Uterus (tissue), 2 donors: Measurements from ENCODE around the gene TMEM167A.

Experiments used
- CTCF ChIP-seq, 4 experiments: fragments of 200-600 bp in 2 of 4; fragments of 450-650 bp in 2 of 4; sonication (generic) in 2 of 4; IDR thresholded peaks; one replicate each; pipeline ENCODE4 v1.5.1; 2016 to 2019; ENCODE audit warnings: antibody characterized with exemption in 4 of 4, mild to moderate bottlenecking in 2 of 4, moderate library complexity in 1 of 4
- POLR2A ChIP-seq, 2 donors: fragments of 450-650 bp; IDR thresholded peaks; one replicate each; pipeline ENCODE4 v1.6.1; 2016; ENCODE audit warnings: antibody characterized with exemption in 2 of 2, mild to moderate bottlenecking in 1 of 2, moderate library complexity in 1 of 2

GRCh38 chr5:83126501-83126900 lies 49.3 kb upstream of the TMEM167A start:
- TF ChIP-seq CTCF (IDR thresholded peaks at IDR 0.05): no peak
- no peak for TF ChIP-seq POLR2A (IDR thresholded peaks at IDR 0.05)
